ACC112 (cell line): ENCODE data around the gene DDX6.
"Not testable (repeated sequence)": the region's sequence is repeated elsewhere in the genome, so short reads cannot be mapped to it uniquely, and the experiment has no call there.

ENCODE experiments used
- H2AFZ ChIP-seq: fragments of 200-600 bp; sonication (generic); one replicate; pipeline ENCODE4 v1.6.0; 2017; ENCODE audit warnings: antibody characterized with exemption, low read length; ENCODE audit not compliant: unreplicated experiment
- H3K27ac ChIP-seq: fragments of 200-600 bp; sonication (generic); 2 replicates; pipeline ENCODE4 v1.5.1; 2014; ENCODE audit warnings: low read depth, mild to moderate bottlenecking, antibody characterized with exemption, low read length, moderate library complexity
- H3K27me3 ChIP-seq: fragments of 200-600 bp; sonication (generic); 2 replicates; pipeline ENCODE4 v1.6.1; 2014; ENCODE audit warnings: mild to moderate bottlenecking, antibody characterized with exemption, low read length, moderate library complexity, mixed read lengths; ENCODE audit not compliant: insufficient read depth
- H3K36me3 ChIP-seq: fragments of 200-600 bp; sonication (generic); 2 replicates; pipeline ENCODE4 v1.6.1; 2016; ENCODE audit warnings: mild to moderate bottlenecking, antibody characterized with exemption, low read length, moderate library complexity, mixed read lengths; ENCODE audit not compliant: insufficient read depth
- H3K4me1 ChIP-seq: fragments of 200-600 bp; sonication (generic); one replicate; pipeline ENCODE4 v1.6.1; 2016; ENCODE audit warnings: low read length, mixed read lengths; ENCODE audit not compliant: insufficient read depth, unreplicated experiment, control insufficient read depth
- H3K4me3 ChIP-seq: fragments of 200-600 bp; sonication (generic); 2 replicates; pipeline ENCODE4 v1.5.1; 2014; ENCODE audit warnings: mild to moderate bottlenecking, low read depth, low read length
- H3K79me2 ChIP-seq: fragments of 200-600 bp; sonication (generic); one replicate; pipeline ENCODE4 v1.6.0; 2016; ENCODE audit warnings: low read length; ENCODE audit not compliant: control insufficient read depth, unreplicated experiment, insufficient read depth

The DDX6 gene

GRCh38 chr11:118766035-118766434, 24.9 kb downstream of the DDX6 start:
- Histone ChIP-seq H3K27ac (no peak overlapping the region), H3K4me3 (no peak overlapping the region), H3K4me1 (peaks cover 10% of the 10 kb centered on the region), H3K27me3 (no peaks in the 10 kb centered on the region), H3K36me3 (peaks cover 20% of the 10 kb centered on the region), H2AFZ (no peak overlapping the region), H3K79me2 (peaks cover 50% of the 10 kb centered on the region)

GRCh38 chr11:118765095-118765691, 25.8 kb downstream of the DDX6 start:
- H3K4me1 ChIP-seq, H3K27me3 ChIP-seq, H3K27ac ChIP-seq, H3K4me3 ChIP-seq, H2AFZ ChIP-seq: not testable (repeated sequence)
- Histone ChIP-seq H3K36me3 (peaks cover 17% of the 10 kb centered on the region), H3K79me2 (peaks cover 42% of the 10 kb centered on the region)

GRCh38 chr11:118763041-118763440, 27.9 kb downstream of the DDX6 start:
- H3K27ac ChIP-seq: no peak overlapping the region
- H3K4me3 ChIP-seq: no peak overlapping the region
- H3K4me1 ChIP-seq: no peaks in the 10 kb centered on the region
- H2AFZ ChIP-seq: no peak overlapping the region
- H3K27me3 ChIP-seq: no peaks in the 10 kb centered on the region
- peaks cover 21% of the 10 kb centered on the region for H3K79me2 ChIP-seq
- H3K36me3 ChIP-seq: peaks cover 29% of the 10 kb centered on the region

GRCh38 chr11:118761981-118762380, 29.0 kb downstream of the DDX6 start:
- H3K4me1 ChIP-seq, H3K4me3 ChIP-seq, H2AFZ ChIP-seq, H3K27me3 ChIP-seq, H3K27ac ChIP-seq: not testable (repeated sequence)
- peaks cover 28% of the 10 kb centered on the region for H3K36me3 ChIP-seq
- H3K79me2 ChIP-seq: peaks cover 13% of the 10 kb centered on the region

- H3K36me3 ChIP-seq: peaks cover 49% of the 10 kb centered on the region
- peaks cover 2% of the 10 kb centered on the region for H3K79me2 ChIP-seq
- no peaks in the 10 kb centered on the region for H3K27me3 ChIP-seq
- H2AFZ ChIP-seq: no peak overlapping the region
- H3K27ac ChIP-seq: no peak overlapping the region
- no peak overlapping the region for H3K4me3 ChIP-seq
- no peaks in the 10 kb centered on the region for H3K4me1 ChIP-seq
These were observed 33.0 kb downstream of the DDX6 start for GRCh38 chr11:118757876-118758399.

GRCh38 chr11:118752654-118753053, 38.3 kb downstream of the DDX6 start:
- no peak overlapping the region for H3K27ac ChIP-seq
- H3K36me3 ChIP-seq: peaks cover 55% of the 10 kb centered on the region
- no peaks in the 10 kb centered on the region for H3K79me2 ChIP-seq
- no peak overlapping the region for H3K4me3 ChIP-seq
- H2AFZ ChIP-seq: no peak overlapping the region
- H3K27me3 ChIP-seq: no peaks in the 10 kb centered on the region
- H3K4me1 ChIP-seq: no peaks in the 10 kb centered on the region

GRCh38 chr11:118749429-118749828, 41.5 kb downstream of the DDX6 start:
- Histone ChIP-seq H3K79me2 (no peaks in the 10 kb centered on the region), H3K27me3 (no peaks in the 10 kb centered on the region), H2AFZ (no peak overlapping the region), H3K4me1 (no peaks in the 10 kb centered on the region), H3K36me3 (peaks cover 32% of the 10 kb centered on the region), H3K4me3 (no peak overlapping the region), H3K27ac (no peak overlapping the region)

- peaks cover 27% of the 10 kb centered on the region for H3K36me3 ChIP-seq
- no peaks in the 10 kb centered on the region for H3K79me2 ChIP-seq
- no peaks in the 10 kb centered on the region for H3K4me1 ChIP-seq
- no peak overlapping the region for H3K4me3 ChIP-seq
- H3K27ac ChIP-seq: no peak overlapping the region
- H2AFZ ChIP-seq: no peak overlapping the region
- H3K27me3 ChIP-seq: no peaks in the 10 kb centered on the region
These were observed 42.9 kb downstream of the DDX6 start for GRCh38 chr11:118748056-118748455.

- no peaks in the 10 kb centered on the region for H3K4me1 ChIP-seq
- H3K27ac ChIP-seq: no peak overlapping the region
- H3K27me3 ChIP-seq: no peaks in the 10 kb centered on the region
These were observed 43.9 kb downstream of the DDX6 start for GRCh38 chr11:118746988-118747585.

GRCh38 chr11:118744046-118744445, 46.9 kb downstream of the DDX6 start:
- 0 out of 2 replicates have a peak, but pooled peaks cover 2% of the 10 kb centered on the region for H3K36me3 ChIP-seq
- no peak overlapping the region for H3K27ac ChIP-seq
- no peaks in the 10 kb centered on the region for H3K4me1 ChIP-seq
- H2AFZ ChIP-seq: no peak overlapping the region
- H3K27me3 ChIP-seq: no peaks in the 10 kb centered on the region
- H3K79me2 ChIP-seq: no peaks in the 10 kb centered on the region
- H3K4me3 ChIP-seq: no peak overlapping the region

More at GRCh38 chr11:118746988-118747585, 43.9 kb downstream of the DDX6 start:
- no peak overlapping the region for H3K4me3 ChIP-seq
- peaks cover 20% of the 10 kb centered on the region for H3K36me3 ChIP-seq
- no peak overlapping the region for H2AFZ ChIP-seq
- H3K79me2 ChIP-seq: no peaks in the 10 kb centered on the region

- H3K4me1 ChIP-seq: no peaks in the 10 kb centered on the region
- no peak overlapping the region for H3K4me3 ChIP-seq
- no peak overlapping the region for H3K27ac ChIP-seq
- no peaks in the 10 kb centered on the region for H3K79me2 ChIP-seq
- no peaks in the 10 kb centered on the region for H3K36me3 ChIP-seq
- H3K27me3 ChIP-seq: no peaks in the 10 kb centered on the region
- no peak overlapping the region for H2AFZ ChIP-seq
These were observed 48.7 kb downstream of the DDX6 start for GRCh38 chr11:118742304-118742703.
